Memory B cell (primary cell): Measurements from ENCODE around the gene FBXO34.
A peak's percentile ranks its signal among the peaks of the same experiment; 100 is the strongest.
"Not testable (repeated sequence)": the region's sequence is repeated elsewhere in the genome, so short reads cannot be mapped to it uniquely, and the experiment has no call there.

Experiments
- ATAC-seq: fragments of 150-1000 bp; cut with Tn5 transposase; 2 replicates; pipeline ENCODE4 v1.10.0; 2021; ENCODE audit warnings: low read depth, mild to moderate bottlenecking, moderate library complexity
- DNase-seq, 2 donors: peaks; one replicate each; pipeline ENCODE4 v3.0.0; 2022; ENCODE audit warnings: low spot score in 2 of 2
- H3K27ac Mint-ChIP-seq: one replicate; pipeline ENCODE4 v1.8.0; 2022; ENCODE audit warnings: mild to moderate bottlenecking, moderate library complexity, mixed read lengths
- H3K27me3 Mint-ChIP-seq: one replicate; pipeline ENCODE4 v1.8.0; 2022; ENCODE audit warnings: mixed read lengths
- H3K36me3 Mint-ChIP-seq: one replicate; pipeline ENCODE4 v1.8.0; 2022; ENCODE audit warnings: mild to moderate bottlenecking, mixed read lengths
- H3K4me1 Mint-ChIP-seq: one replicate; pipeline ENCODE4 v1.8.0; 2022; ENCODE audit warnings: mixed read lengths
- H3K4me3 Mint-ChIP-seq: one replicate; pipeline ENCODE4 v1.8.0; 2022; ENCODE audit warnings: mild to moderate bottlenecking, moderate library complexity, mixed read lengths
- H3K9me3 Mint-ChIP-seq: one replicate; pipeline ENCODE4 v1.8.0; 2022; ENCODE audit warnings: mixed read lengths

Gene FBXO34

GRCh38 chr14:55332654-55333570 lies 61.7 kb downstream of the FBXO34 start:
- Mint-ChIP-seq H3K9me3 (no peaks in the 10 kb centered on the region), H3K27me3 (no peaks in the 10 kb centered on the region), H3K36me3 (no peaks in the 10 kb centered on the region), H3K4me3 (peak overlapping the region; percentile 76), H3K4me1 (peaks cover 27% of the 10 kb centered on the region), H3K27ac (peak overlapping the region; percentile 75)
- peak; percentile 82 for ATAC-seq
- DNase-seq, result no peak

- Mint-ChIP-seq H3K4me3 (peak overlapping the region; percentile 21), H3K27me3 (no peaks in the 10 kb centered on the region), H3K36me3 (no peaks in the 10 kb centered on the region), H3K9me3 (no peaks in the 10 kb centered on the region), H3K27ac (peak overlapping the region; percentile 75), H3K4me1 (peaks cover 25% of the 10 kb centered on the region)
- ATAC-seq (peak; percentile 43), DNase-seq (no peak)
These were observed 62.7 kb downstream of the FBXO34 start for GRCh38 chr14:55333711-55334485.

GRCh38 chr14:55336162-55336561 lies 64.9 kb downstream of the FBXO34 start:
- ATAC-seq (no peak), DNase-seq (no peak)
- H3K4me3 Mint-ChIP-seq, result no peak overlapping the region
- no peaks in the 10 kb centered on the region for H3K36me3 Mint-ChIP-seq
- H3K4me1 Mint-ChIP-seq, result peaks cover 35% of the 10 kb centered on the region
- no peak overlapping the region for H3K27ac Mint-ChIP-seq
- no peaks in the 10 kb centered on the region for H3K9me3 Mint-ChIP-seq
- no peaks in the 10 kb centered on the region for H3K27me3 Mint-ChIP-seq

- ATAC-seq (no peak), DNase-seq (no peak)
- H3K27ac Mint-ChIP-seq, result no peak overlapping the region
- H3K9me3 Mint-ChIP-seq, result no peaks in the 10 kb centered on the region
- peaks cover 36% of the 10 kb centered on the region for H3K4me1 Mint-ChIP-seq
- no peaks in the 10 kb centered on the region for H3K27me3 Mint-ChIP-seq
- no peaks in the 10 kb centered on the region for H3K36me3 Mint-ChIP-seq
- H3K4me3 Mint-ChIP-seq, result no peak overlapping the region
These were observed 65.5 kb downstream of the FBXO34 start for GRCh38 chr14:55336691-55337090.

- Mint-ChIP-seq H3K9me3 (no peaks in the 10 kb centered on the region), H3K27me3 (no peaks in the 10 kb centered on the region), H3K4me3 (no peak overlapping the region), H3K27ac (peak overlapping the region; percentile 74), H3K36me3 (peaks cover 2% of the 10 kb centered on the region), H3K4me1 (peaks cover 18% of the 10 kb centered on the region)
- DNase-seq (no peak), ATAC-seq (no peak)
These were observed 68.5 kb downstream of the FBXO34 start for GRCh38 chr14:55339770-55340169.

- no peak for ATAC-seq
- peaks cover 17% of the 10 kb centered on the region for H3K4me1 Mint-ChIP-seq
- H3K9me3 Mint-ChIP-seq, result no peaks in the 10 kb centered on the region
- DNase-seq, result no peak
- H3K27me3 Mint-ChIP-seq, result no peaks in the 10 kb centered on the region
- H3K27ac Mint-ChIP-seq, result no peak overlapping the region
- no peak overlapping the region for H3K4me3 Mint-ChIP-seq
- H3K36me3 Mint-ChIP-seq, result peaks cover 5% of the 10 kb centered on the region
These were observed 69.3 kb downstream of the FBXO34 start for GRCh38 chr14:55340482-55340881.

- no peaks in the 10 kb centered on the region for H3K27me3 Mint-ChIP-seq
- peaks cover 24% of the 10 kb centered on the region for H3K4me1 Mint-ChIP-seq
These were observed 70.6 kb downstream of the FBXO34 start for GRCh38 chr14:55341781-55342180.

GRCh38 chr14:55344582-55345163 lies 73.5 kb downstream of the FBXO34 start:
- not testable (repeated sequence) for H3K36me3 Mint-ChIP-seq, DNase-seq, H3K9me3 Mint-ChIP-seq, H3K27me3 Mint-ChIP-seq, H3K4me3 Mint-ChIP-seq, ATAC-seq
- Mint-ChIP-seq H3K27ac (peak overlapping the region; percentile 11), H3K4me1 (peaks cover 36% of the 10 kb centered on the region)

More at GRCh38 chr14:55341781-55342180, 70.6 kb downstream of the FBXO34 start:
- Mint-ChIP-seq H3K27ac (no peak overlapping the region), H3K9me3 (no peaks in the 10 kb centered on the region), H3K36me3 (peaks cover 5% of the 10 kb centered on the region), H3K4me3 (no peak overlapping the region)
- no peak for ATAC-seq
- no peak for DNase-seq

- ATAC-seq (no peak), DNase-seq (no peak)
- H3K4me3 Mint-ChIP-seq, result no peak overlapping the region
- no peaks in the 10 kb centered on the region for H3K9me3 Mint-ChIP-seq
- no peaks in the 10 kb centered on the region for H3K27me3 Mint-ChIP-seq
- H3K4me1 Mint-ChIP-seq, result peaks cover 29% of the 10 kb centered on the region
- H3K27ac Mint-ChIP-seq, result peak overlapping the region; percentile 91
- H3K36me3 Mint-ChIP-seq, result peaks cover 15% of the 10 kb centered on the region
These were observed 75.8 kb downstream of the FBXO34 start for GRCh38 chr14:55347040-55347439.

GRCh38 chr14:55347748-55348147 lies 76.5 kb downstream of the FBXO34 start:
- peaks cover 29% of the 10 kb centered on the region for H3K4me1 Mint-ChIP-seq
- H3K27me3 Mint-ChIP-seq, result no peaks in the 10 kb centered on the region
- no peak for ATAC-seq
- H3K9me3 Mint-ChIP-seq, result no peaks in the 10 kb centered on the region
- H3K36me3 Mint-ChIP-seq, result peaks cover 15% of the 10 kb centered on the region
- H3K4me3 Mint-ChIP-seq, result no peak overlapping the region
- DNase-seq, result no peak
- peak overlapping the region; percentile 91 for H3K27ac Mint-ChIP-seq

- H3K27ac Mint-ChIP-seq, result peak overlapping the region; percentile 91
- no peak for DNase-seq
- peak overlapping the region; percentile 77 for H3K4me3 Mint-ChIP-seq
- peaks cover 15% of the 10 kb centered on the region for H3K36me3 Mint-ChIP-seq
- H3K4me1 Mint-ChIP-seq, result peaks cover 29% of the 10 kb centered on the region
- peak; percentile 73 for ATAC-seq
- H3K27me3 Mint-ChIP-seq, result no peaks in the 10 kb centered on the region
- no peaks in the 10 kb centered on the region for H3K9me3 Mint-ChIP-seq
These were observed 77.7 kb downstream of the FBXO34 start for GRCh38 chr14:55348766-55349453.

- peak overlapping the region; percentile 77 for H3K4me3 Mint-ChIP-seq
- peaks cover 15% of the 10 kb centered on the region for H3K36me3 Mint-ChIP-seq
- peak overlapping the region; percentile 91 for H3K27ac Mint-ChIP-seq
- H3K27me3 Mint-ChIP-seq, result no peaks in the 10 kb centered on the region
- peaks cover 31% of the 10 kb centered on the region for H3K4me1 Mint-ChIP-seq
- H3K9me3 Mint-ChIP-seq, result no peaks in the 10 kb centered on the region
- DNase-seq (no peak), ATAC-seq (peak; percentile 84)
These were observed 78.3 kb downstream of the FBXO34 start for GRCh38 chr14:55349565-55349964.

GRCh38 chr14:55350461-55350860 lies 79.2 kb downstream of the FBXO34 start:
- Mint-ChIP-seq H3K9me3 (no peaks in the 10 kb centered on the region), H3K36me3 (peaks cover 12% of the 10 kb centered on the region), H3K4me1 (peaks cover 25% of the 10 kb centered on the region), H3K4me3 (no peak overlapping the region), H3K27me3 (no peaks in the 10 kb centered on the region), H3K27ac (no peak overlapping the region)
- ATAC-seq (no peak), DNase-seq (no peak)
